Endothelial cell (in vitro differentiated cells): Measurements from ENCODE around the gene MYO1E. TPM values are rescaled to one million over a fixed set of nuclear protein-coding genes. Genes with fewer than 3 reads are reported as not detected.

Experiments
- DNase-seq: peaks from one replicate; pipeline ENCODE4 v3.0.0; 2021; ENCODE audit warnings: low spot score
- H3K27ac Mint-ChIP-seq: one replicate; pipeline ENCODE4 v1.8.0; 2021; ENCODE audit warnings: mixed read lengths, inconsistent platforms; ENCODE audit not compliant: unreplicated experiment
- H3K27me3 Mint-ChIP-seq: one replicate; pipeline ENCODE4 v1.8.0; 2021; ENCODE audit warnings: mild to moderate bottlenecking, moderate library complexity, mixed read lengths, inconsistent platforms; ENCODE audit not compliant: unreplicated experiment
- H3K36me3 Mint-ChIP-seq: one replicate; pipeline ENCODE4 v1.8.0; 2021; ENCODE audit warnings: mild to moderate bottlenecking, low read depth, mixed read lengths, inconsistent platforms; ENCODE audit not compliant: unreplicated experiment
- H3K4me1 Mint-ChIP-seq: one replicate; pipeline ENCODE4 v1.8.0; 2021; ENCODE audit warnings: mild to moderate bottlenecking, mixed read lengths, inconsistent platforms; ENCODE audit not compliant: unreplicated experiment
- H3K4me3 Mint-ChIP-seq: one replicate; pipeline ENCODE4 v1.8.0; 2021; ENCODE audit warnings: mild to moderate bottlenecking, mixed read lengths, inconsistent platforms; ENCODE audit not compliant: unreplicated experiment
- H3K9me3 Mint-ChIP-seq: one replicate; pipeline ENCODE4 v1.8.0; 2021; ENCODE audit warnings: mixed read lengths, inconsistent platforms; ENCODE audit not compliant: unreplicated experiment
- CTCF ChIP-seq: fragments of 200-600 bp; sonication (generic); IDR thresholded peaks from one replicate; pipeline ENCODE4 v1.5.0; 2021; ENCODE audit warnings: antibody characterized with exemption; ENCODE audit not compliant: unreplicated experiment
- total RNA-seq: library from RNA; stranded (reverse); fragmentation: NEBNext Ultra II Directional; extraction: Animal tissue kit (Norgen Biotek cat#: 25700); gene quantifications from one replicate; pipeline ENCODE4 v1.2.1, GENCODE V29; 2021; ENCODE audit not compliant: unreplicated experiment

MYO1E gene
- total RNA-seq, 1 donor from 2014 or later: 146 TPM

DNA sequence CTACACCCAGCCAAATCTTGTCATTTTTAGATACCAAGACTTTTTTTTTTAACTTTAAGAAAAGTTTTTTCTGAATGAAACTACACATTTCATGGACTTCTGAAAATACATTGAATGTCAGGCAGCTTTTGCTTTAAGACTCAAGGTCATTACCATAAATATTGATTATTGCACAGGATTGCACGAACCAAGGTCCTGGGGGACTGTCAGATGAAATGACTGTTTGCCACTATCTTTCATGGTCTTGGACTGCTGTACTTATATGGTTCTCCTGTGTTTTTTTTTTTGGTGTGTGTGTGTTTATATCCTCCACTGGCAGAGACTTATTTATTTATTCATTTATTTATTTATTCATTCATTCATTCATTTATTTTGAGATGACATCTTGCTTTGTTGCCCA is 6.9 kb upstream of the MYO1E start:
- TF ChIP-seq CTCF: no peak
- no peaks in the 10 kb centered on the region for H3K9me3 Mint-ChIP-seq
- no peaks in the 10 kb centered on the region for H3K4me1 Mint-ChIP-seq

DNA sequence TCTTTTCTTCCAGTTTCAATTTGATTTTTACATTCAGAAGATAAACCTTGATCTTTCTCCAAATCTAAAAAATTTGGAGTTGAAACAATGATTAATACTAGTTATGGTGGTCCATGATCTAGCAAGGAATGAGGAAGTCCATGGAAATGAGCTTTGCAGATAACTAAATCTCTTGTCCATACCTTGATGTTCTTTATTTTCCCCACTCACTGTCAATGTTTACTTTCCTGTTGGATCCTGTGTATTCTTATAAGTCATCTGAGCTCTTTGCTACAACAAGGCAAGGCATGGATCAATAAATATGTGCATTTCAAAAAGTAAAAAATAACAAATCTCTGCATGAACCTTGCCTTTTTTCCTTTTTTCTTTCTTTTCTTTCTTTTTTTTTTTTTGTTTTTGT is 6.2 kb upstream of the MYO1E start:
- H3K9me3 Mint-ChIP-seq: no peaks in the 10 kb centered on the region
- no peak overlapping the region for H3K27ac Mint-ChIP-seq
- no peak overlapping the region for H3K4me3 Mint-ChIP-seq
- TF ChIP-seq CTCF: no peak
- no peaks in the 10 kb centered on the region for H3K36me3 Mint-ChIP-seq
- peaks cover 4% of the 10 kb centered on the region for H3K4me1 Mint-ChIP-seq
- peaks cover under 1% of the 10 kb centered on the region for H3K27me3 Mint-ChIP-seq
- no peak for DNase-seq

More for the DNA sequence above, 6.9 kb upstream of the MYO1E start:
- DNase-seq: no peak
- Mint-ChIP-seq H3K36me3 (no peaks in the 10 kb centered on the region), H3K27me3 (no peaks in the 10 kb centered on the region), H3K4me3 (no peak overlapping the region), H3K27ac (no peak overlapping the region)

- H3K4me1 Mint-ChIP-seq: peaks cover 10% of the 10 kb centered on the region
Measured at GRCh38 chr15:59377924-59378323, 5.3 kb upstream of the MYO1E start.

DNA sequence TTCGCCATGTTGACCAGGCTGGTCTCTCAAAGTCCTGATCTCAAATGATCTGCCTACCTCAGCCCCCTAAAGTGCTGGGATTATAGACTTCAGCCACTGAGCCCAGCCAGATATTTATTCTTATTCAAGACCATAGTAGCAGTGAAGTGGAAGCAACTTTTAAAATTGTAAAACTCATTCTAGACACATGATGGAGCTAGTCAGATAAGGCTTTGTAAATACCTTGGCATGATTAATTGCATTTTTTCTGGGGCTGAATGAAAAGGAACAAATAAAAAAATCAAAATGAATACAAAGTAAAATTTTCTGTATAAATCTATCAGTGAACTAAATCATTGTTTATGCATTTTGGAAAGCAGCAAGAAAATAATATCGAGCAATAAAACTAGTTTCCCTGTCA is 4.1 kb upstream of the MYO1E start:
- Mint-ChIP-seq H3K4me1 (peaks cover 10% of the 10 kb centered on the region), H3K9me3 (no peaks in the 10 kb centered on the region), H3K27me3 (peaks cover 10% of the 10 kb centered on the region), H3K36me3 (no peaks in the 10 kb centered on the region), H3K27ac (no peak overlapping the region), H3K4me3 (no peak overlapping the region)
- no peak for DNase-seq
- no peak for TF ChIP-seq CTCF

More at GRCh38 chr15:59377924-59378323, 5.3 kb upstream of the MYO1E start:
- H3K9me3 Mint-ChIP-seq: no peaks in the 10 kb centered on the region
- TF ChIP-seq CTCF: no peak
- H3K27me3 Mint-ChIP-seq: peaks cover 6% of the 10 kb centered on the region
- H3K36me3 Mint-ChIP-seq: no peaks in the 10 kb centered on the region
- H3K4me3 Mint-ChIP-seq: no peak overlapping the region
- H3K27ac Mint-ChIP-seq: no peak overlapping the region
- no peak for DNase-seq

- H3K27ac Mint-ChIP-seq: peak overlapping the region; percentile 98
- peaks cover 8% of the 10 kb centered on the region for H3K36me3 Mint-ChIP-seq
- peak overlapping the region; percentile 98 for H3K4me3 Mint-ChIP-seq
- TF ChIP-seq CTCF: no peak
- peaks cover 25% of the 10 kb centered on the region for H3K4me1 Mint-ChIP-seq
- H3K27me3 Mint-ChIP-seq: peaks cover 15% of the 10 kb centered on the region
- no peaks in the 10 kb centered on the region for H3K9me3 Mint-ChIP-seq
- no peak for DNase-seq
Measured at GRCh38 chr15:59373215-59373614, 544 bp upstream of the MYO1E start.
